HL-60 (cell line): ENCODE data around the gene LGALS7B.

Experiments used
- DNase-seq, 2 experiments: peaks; one replicate each; pipeline ENCODE4 v3.0.0-alpha.2; 2010 to 2020; ENCODE audit warnings: low read depth in 1 of 2, low spot score in 1 of 2
- H3K27ac ChIP-seq: fragments of 250-450 bp; sonication (Bioruptor Pico); replicated peaks from 2 replicates; pipeline ENCODE4 v1.5.1; 2020; ENCODE audit warnings: mild to moderate bottlenecking, moderate library complexity
- H3K27me3 ChIP-seq: fragments of 250-450 bp; sonication (Bioruptor Pico); 2 replicates; pipeline ENCODE4 v1.5.1; 2021; ENCODE audit warnings: mild to moderate bottlenecking, moderate library complexity; ENCODE audit not compliant: insufficient read depth, poor library complexity, severe bottlenecking
- H3K4me3 ChIP-seq: replicated peaks from 2 replicates; pipeline ENCODE4 v1.5.1; 2011; ENCODE audit warnings: mild to moderate bottlenecking, control low read depth, low read length; ENCODE audit not compliant: insufficient read depth
- CTCF ChIP-seq: IDR thresholded peaks from one replicate; pipeline ENCODE4 v1.5.1; 2011; ENCODE audit warnings: low read length, control low read depth, inconsistent platforms; ENCODE audit not compliant: insufficient read depth
- GABPA ChIP-seq: IDR thresholded peaks from 2 replicates; pipeline ENCODE4 v1.6.1; 2012; ENCODE audit warnings: low read depth
- POLR2AphosphoS5 ChIP-seq: IDR thresholded peaks from 2 replicates; pipeline ENCODE4 v1.6.1; 2012; ENCODE audit warnings: low read depth
- REST ChIP-seq: IDR thresholded peaks from 2 replicates; pipeline ENCODE4 v1.6.1; 2012; ENCODE audit warnings: low read depth; ENCODE audit not compliant: insufficient replicate concordance
- SPI1 ChIP-seq: IDR thresholded peaks from 2 replicates; pipeline ENCODE4 v1.6.1; 2012; ENCODE audit warnings: low read depth, mild to moderate bottlenecking, borderline replicate concordance

Gene LGALS7B

GRCh38 chr19:38740932-38741331, 48.1 kb upstream of the LGALS7B start:
- H3K4me3 ChIP-seq: no peak overlapping the region
- no peak overlapping the region for H3K27ac ChIP-seq
- no peak for DNase-seq
- peaks cover 3% of the 10 kb centered on the region for H3K27me3 ChIP-seq
- no peak for TF ChIP-seq SPI1
- TF ChIP-seq GABPA: no peak
- TF ChIP-seq REST: no peak
- TF ChIP-seq CTCF: no peak
- TF ChIP-seq POLR2AphosphoS5: no peak

GRCh38 chr19:38741670-38742069, 47.3 kb upstream of the LGALS7B start:
- H3K27me3 ChIP-seq: peaks cover under 1% of the 10 kb centered on the region
- no peak overlapping the region for H3K27ac ChIP-seq
- TF ChIP-seq POLR2AphosphoS5: no peak
- TF ChIP-seq SPI1: no peak
- no peak for TF ChIP-seq GABPA
- no peak for TF ChIP-seq REST
- no peak for TF ChIP-seq CTCF
- no peak for DNase-seq
- no peak overlapping the region for H3K4me3 ChIP-seq

GRCh38 chr19:38742296-38742695, 46.7 kb upstream of the LGALS7B start:
- TF ChIP-seq REST (no peak), GABPA (no peak), POLR2AphosphoS5 (no peak), CTCF (no peak)
- Histone ChIP-seq H3K27me3 (no peaks in the 10 kb centered on the region), H3K4me3 (no peak overlapping the region), H3K27ac (no peak overlapping the region)
- DNase-seq: no peak
